Nephron (organoid): ENCODE data around the gene GRIA2.

Experiments used
- H3K27ac Mint-ChIP-seq, 3 experiments: 2 replicates each; pipeline ENCODE4 v1.8.0; 2020; ENCODE audit warnings: mixed read lengths in 3 of 3, mild to moderate bottlenecking in 2 of 3, moderate library complexity in 1 of 3
- H3K27me3 Mint-ChIP-seq: 2 replicates; pipeline ENCODE4 v1.8.0; 2021; ENCODE audit warnings: low read depth, mild to moderate bottlenecking, moderate library complexity, mixed read lengths
- H3K36me3 Mint-ChIP-seq: 2 replicates; pipeline ENCODE4 v1.8.0; 2020; ENCODE audit warnings: low read depth, mixed read lengths
- H3K4me1 Mint-ChIP-seq: 2 replicates; pipeline ENCODE4 v1.8.0; 2020; ENCODE audit warnings: mixed read lengths
- H3K4me3 Mint-ChIP-seq, 3 experiments: 2 replicates each; pipeline ENCODE4 v1.8.0; 2020; ENCODE audit warnings: mild to moderate bottlenecking in 3 of 3, mixed read lengths in 3 of 3, moderate library complexity in 2 of 3
- H3K9me3 Mint-ChIP-seq: 2 replicates; pipeline ENCODE4 v1.8.0; 2020; ENCODE audit warnings: mixed read lengths
- CTCF ChIP-seq, 3 experiments: fragments of 200-600 bp; sonication (generic); IDR thresholded peaks; one replicate each; pipeline ENCODE4 v1.5.0; 2021; ENCODE audit warnings: antibody characterized with exemption in 3 of 3; ENCODE audit not compliant: unreplicated experiment in 3 of 3

Gene GRIA2

GRCh38 chr4:157303471-157303960 is 83.0 kb downstream of the GRIA2 start:
- no peaks in the 10 kb centered on the region for H3K9me3 Mint-ChIP-seq
- H3K27ac Mint-ChIP-seq, result no peak overlapping the region
- H3K27me3 Mint-ChIP-seq, result no peaks in the 10 kb centered on the region

GRCh38 chr4:157304769-157305168 is 84.2 kb downstream of the GRIA2 start:
- H3K4me1 Mint-ChIP-seq, result peaks cover 7% of the 10 kb centered on the region
- H3K4me3 Mint-ChIP-seq, result no peak overlapping the region
- H3K36me3 Mint-ChIP-seq, result no peaks in the 10 kb centered on the region
- no peaks in the 10 kb centered on the region for H3K9me3 Mint-ChIP-seq
- TF ChIP-seq CTCF (IDR thresholded peaks at IDR 0.05; ENCODE audit: unreplicated experiment in 3 of 3), result no peak
- no peaks in the 10 kb centered on the region for H3K27me3 Mint-ChIP-seq
- H3K27ac Mint-ChIP-seq, result no peak overlapping the region

More at GRCh38 chr4:157303471-157303960, 83.0 kb downstream of the GRIA2 start:
- no peaks in the 10 kb centered on the region for H3K36me3 Mint-ChIP-seq
- TF ChIP-seq CTCF (IDR thresholded peaks at IDR 0.05; ENCODE audit: unreplicated experiment in 3 of 3), result no peak
- H3K4me1 Mint-ChIP-seq, result peaks cover 7% of the 10 kb centered on the region
- no peak overlapping the region for H3K4me3 Mint-ChIP-seq

GRCh38 chr4:157312702-157313101 is 92.2 kb downstream of the GRIA2 start:
- Mint-ChIP-seq H3K27ac (no peak overlapping the region), H3K36me3 (no peaks in the 10 kb centered on the region), H3K9me3 (no peaks in the 10 kb centered on the region), H3K4me3 (no peak overlapping the region), H3K4me1 (no peaks in the 10 kb centered on the region), H3K27me3 (no peaks in the 10 kb centered on the region)
- TF ChIP-seq CTCF (IDR thresholded peaks at IDR 0.05; ENCODE audit: unreplicated experiment in 3 of 3), result no peak

- Mint-ChIP-seq H3K4me3 (no peak overlapping the region), H3K27ac (no peak overlapping the region), H3K4me1 (no peaks in the 10 kb centered on the region), H3K9me3 (no peaks in the 10 kb centered on the region), H3K36me3 (no peaks in the 10 kb centered on the region), H3K27me3 (no peaks in the 10 kb centered on the region)
- TF ChIP-seq CTCF (IDR thresholded peaks at IDR 0.05; ENCODE audit: unreplicated experiment in 3 of 3), result no peak
Measured at GRCh38 chr4:157314906-157315305, 94.4 kb downstream of the GRIA2 start.

- H3K27me3 Mint-ChIP-seq, result no peaks in the 10 kb centered on the region
- no peak for TF ChIP-seq CTCF (IDR thresholded peaks at IDR 0.05; ENCODE audit: unreplicated experiment in 3 of 3)
- H3K4me3 Mint-ChIP-seq, result no peak overlapping the region
- no peaks in the 10 kb centered on the region for H3K9me3 Mint-ChIP-seq
- no peaks in the 10 kb centered on the region for H3K4me1 Mint-ChIP-seq
- no peak overlapping the region for H3K27ac Mint-ChIP-seq
- H3K36me3 Mint-ChIP-seq, result no peaks in the 10 kb centered on the region
Measured at GRCh38 chr4:157315968-157316367, 95.4 kb downstream of the GRIA2 start.

- H3K27me3 Mint-ChIP-seq, result no peaks in the 10 kb centered on the region
- no peak for TF ChIP-seq CTCF (IDR thresholded peaks at IDR 0.05; ENCODE audit: unreplicated experiment in 3 of 3)
- no peaks in the 10 kb centered on the region for H3K36me3 Mint-ChIP-seq
- no peak overlapping the region for H3K27ac Mint-ChIP-seq
- H3K9me3 Mint-ChIP-seq, result no peaks in the 10 kb centered on the region
- no peaks in the 10 kb centered on the region for H3K4me1 Mint-ChIP-seq
- no peak overlapping the region for H3K4me3 Mint-ChIP-seq
Measured at GRCh38 chr4:157320092-157320491, 99.6 kb downstream of the GRIA2 start.
